AG04450 (cell line): ENCODE results near the gene BICRA. TPM values are rescaled to one million over a fixed set of nuclear protein-coding genes. Genes with fewer than 3 reads are reported as not detected.
A peak's percentile ranks its signal among the peaks of the same experiment; 100 is the strongest.

Experiments
- CTCF ChIA-PET: fragments of 300-600, 350-600 bp; formaldehyde crosslinking; extraction: SDS; loops from one replicate; lab custom pipeline; 2022; ENCODE audit warnings: antibody characterized with exemption, inconsistent platforms; lab: Charles Lee
- POLR2A ChIA-PET: fragments of 350-600 bp; formaldehyde crosslinking; extraction: SDS; loops from one replicate; lab custom pipeline; 2021; ENCODE audit warnings: antibody characterized with exemption, inconsistent platforms; lab: Yijun Ruan, JAX
- DNase-seq: peaks from one replicate; pipeline ENCODE4 v3.0.0-alpha.2; 2011; ENCODE audit warnings: low read depth, low spot score
- H3K27ac ChIP-seq: one replicate; pipeline ENCODE4 v1.5.1; 2012; ENCODE audit warnings: low read depth, low read length, control low read depth
- H3K27me3 ChIP-seq: one replicate; pipeline ENCODE4 v1.6.0; 2012; ENCODE audit warnings: low read length; ENCODE audit not compliant: control insufficient read depth, insufficient read depth
- H3K4me3 ChIP-seq: 2 replicates; pipeline ENCODE4 v1.5.1; 2011; ENCODE audit warnings: mild to moderate bottlenecking, low read depth, low read length, control low read depth
- H3K9me3 ChIP-seq: 2 replicates; pipeline ENCODE4 v1.5.1; 2012; ENCODE audit warnings: low read length; ENCODE audit not compliant: control insufficient read depth, insufficient read depth
- CTCF ChIP-seq: IDR thresholded peaks from 2 replicates; pipeline ENCODE4 v1.5.1; 2011; ENCODE audit warnings: low read depth, low read length, control low read depth, inconsistent platforms
- polyA plus RNA-seq: library from polyadenylated mRNA; depleted of rRNA; stranded (reverse); fragments of >200 nt; gene quantifications from 2 replicates; pipeline ENCODE4 v1.2.3, GENCODE V29; 2011

Gene BICRA
- polyA plus RNA-seq, 1 experiment, result 0.72 TPM

- Histone ChIP-seq H3K9me3 (no peaks in the 10 kb centered on the region; the same call in 1 of the 2 replicates), H3K27me3 (no peaks in the 10 kb centered on the region), H3K27ac (no peak overlapping the region), H3K4me3 (no peak overlapping the region)
- peak; percentile 74 for TF ChIP-seq CTCF
- DNase-seq, result no peak
- CTCF ChIA-PET, result interaction anchor here (0.6 to 3.3 kb wide), 17 partner anchors 8 to 412 kb away, joined by 3 to 32 read pairs (median 6); partner anchors contain the start of genes EHD2 and KPTN
- POLR2A ChIA-PET, result interaction anchor here (0.8 kb wide), 1 partner anchor 215 kb away, joined by 3 read pairs; the partner anchor contains the start of gene KPTN
Measured at GRCh38 chr19:47699360-47699917, 90.5 kb downstream of the BICRA start.

- POLR2A ChIA-PET, result no interaction called here
- H3K27me3 ChIP-seq, result no peaks in the 10 kb centered on the region
- H3K9me3 ChIP-seq, result no peaks in the 10 kb centered on the region; the same call in 1 of the 2 replicates
- CTCF ChIA-PET, result interaction anchor here (0.6 to 3.3 kb wide), 3 partner anchors 12 to 264 kb away, joined by 3 to 12 read pairs (median 5); partner anchors contain the start of gene EHD2
- TF ChIP-seq CTCF, result no peak
- no peak overlapping the region for H3K4me3 ChIP-seq
- no peak overlapping the region for H3K27ac ChIP-seq
- DNase-seq, result no peak
Measured at GRCh38 chr19:47700934-47701716, 92.2 kb downstream of the BICRA start.

- CTCF ChIA-PET, result interaction anchor here (0.8 to 12.6 kb wide), 2 partner anchors 265 to 266 kb away, joined by 3 to 212 read pairs; no protein-coding TSS in a partner anchor
- Histone ChIP-seq H3K27me3 (no peaks in the 10 kb centered on the region), H3K27ac (no peak overlapping the region), H3K4me3 (no peak overlapping the region), H3K9me3 (no peaks in the 10 kb centered on the region; the same call in 1 of the 2 replicates)
- POLR2A ChIA-PET, result interaction anchor here (0.7 kb wide), 1 partner anchor 22 kb away, joined by 3 read pairs; no protein-coding TSS in a partner anchor
- TF ChIP-seq CTCF, result no peak
- DNase-seq, result no peak
Measured at GRCh38 chr19:47701717-47702552, 93.0 kb downstream of the BICRA start.

GRCh38 chr19:47702671-47703070 is 93.7 kb downstream of the BICRA start:
- H3K4me3 ChIP-seq, result no peak overlapping the region
- no peak overlapping the region for H3K27ac ChIP-seq
- POLR2A ChIA-PET, result interaction anchor here (1.0 kb wide), 1 partner anchor 43 kb away, joined by 3 read pairs; the partner anchor contains the start of gene NOP53
- DNase-seq, result no peak
- CTCF ChIA-PET, result interaction anchor here (1.3 to 12.6 kb wide), 2 partner anchors 10 to 267 kb away, joined by 4 to 212 read pairs; no protein-coding TSS in a partner anchor
- no peaks in the 10 kb centered on the region; the same call in 1 of the 2 replicates for H3K9me3 ChIP-seq
- TF ChIP-seq CTCF, result no peak
- H3K27me3 ChIP-seq, result no peaks in the 10 kb centered on the region
